ENCODE measurements around the gene NRXN3.

The NRXN3 gene

DNA sequence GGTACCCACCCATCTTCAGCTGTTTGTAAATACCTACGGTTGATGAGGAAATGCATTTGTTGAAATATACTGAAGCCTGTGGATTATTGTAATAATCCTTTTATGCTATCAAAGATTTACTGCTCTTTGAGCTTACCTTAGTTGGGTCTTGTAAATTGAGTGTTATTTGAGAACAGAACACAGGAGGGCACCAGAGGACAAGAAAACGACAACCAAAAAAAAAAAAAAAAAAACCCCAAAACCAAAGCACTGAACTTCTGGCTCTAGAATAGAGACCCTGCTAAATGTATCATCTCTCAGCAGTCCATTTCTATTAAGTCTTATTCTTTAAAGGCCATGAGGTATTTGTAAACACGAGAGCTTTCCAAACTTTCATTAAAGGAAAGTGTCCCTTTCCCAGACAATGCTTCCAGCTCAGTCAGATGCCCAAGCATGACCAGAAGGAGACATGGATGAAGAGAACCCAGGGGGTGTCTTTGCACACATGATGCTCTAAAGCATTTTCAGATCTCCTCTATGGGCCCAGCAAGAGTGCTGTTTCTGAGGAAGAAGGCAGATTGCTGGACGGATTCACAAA, 763.9 kb downstream of the NRXN3 start:
- DNase-seq (ENCODE audit: low read depth), result no peak

DNA sequence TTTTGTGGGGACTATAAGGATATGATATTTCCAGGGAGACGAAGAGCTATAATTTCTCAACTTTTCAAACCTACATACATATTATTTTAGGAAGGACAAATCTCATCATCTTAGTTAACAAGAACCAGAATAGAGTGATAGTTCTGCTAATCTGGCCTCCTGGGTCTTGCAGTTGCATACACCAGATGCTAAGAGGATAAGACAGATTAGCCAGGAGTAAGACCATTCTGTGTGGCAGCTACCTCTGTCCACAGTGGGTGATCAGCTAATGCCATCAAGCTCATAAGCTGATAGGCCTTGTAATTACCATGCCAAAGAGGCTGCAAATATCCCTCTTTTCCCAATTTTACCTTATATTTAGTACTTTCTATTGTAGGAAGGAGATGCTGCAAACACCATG, 776.8 kb downstream of the NRXN3 start:
- no peak for DNase-seq (ENCODE audit: low read depth)

DNA sequence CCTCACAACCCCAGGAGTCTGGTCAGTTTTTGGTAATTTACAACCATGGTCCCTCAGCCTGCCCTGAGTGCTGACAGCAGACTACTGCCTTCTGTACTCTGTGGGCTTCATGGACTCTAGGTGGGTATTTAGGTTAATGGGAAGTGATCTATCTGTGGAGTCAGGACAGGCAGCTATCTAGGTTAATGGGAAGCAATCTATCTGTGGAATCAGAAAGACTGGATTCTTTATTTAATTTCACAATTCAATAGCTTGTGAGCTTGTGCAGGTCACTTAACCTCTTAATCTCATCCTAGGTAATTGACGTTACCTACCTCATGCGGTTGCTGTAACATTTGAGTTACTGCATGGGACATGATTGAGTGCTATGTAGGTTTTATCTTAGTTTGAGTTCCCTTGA, 777.5 kb downstream of the NRXN3 start:
- DNase-seq (ENCODE audit: low read depth), result no peak

DNA sequence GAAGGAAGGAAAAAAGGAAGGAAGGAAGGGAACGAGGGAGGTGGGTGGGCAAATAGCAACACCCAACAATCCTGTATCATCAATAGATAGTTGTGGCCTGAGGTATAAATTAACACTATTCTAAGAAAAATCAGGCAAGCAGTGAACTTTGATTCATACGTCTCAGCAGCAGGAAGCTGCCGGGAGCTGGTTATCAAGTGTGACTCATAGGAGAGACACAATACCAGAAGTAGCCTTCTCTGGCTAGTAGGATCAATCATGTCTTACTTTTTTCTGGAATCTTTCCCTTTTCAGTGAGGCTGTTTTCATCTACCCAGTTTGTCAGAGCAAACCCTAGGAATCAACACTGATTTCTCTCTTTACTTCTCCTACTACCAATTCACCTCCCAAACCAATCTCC, 780.5 kb downstream of the NRXN3 start:
- DNase-seq (ENCODE audit: low read depth), result no peak

DNA sequence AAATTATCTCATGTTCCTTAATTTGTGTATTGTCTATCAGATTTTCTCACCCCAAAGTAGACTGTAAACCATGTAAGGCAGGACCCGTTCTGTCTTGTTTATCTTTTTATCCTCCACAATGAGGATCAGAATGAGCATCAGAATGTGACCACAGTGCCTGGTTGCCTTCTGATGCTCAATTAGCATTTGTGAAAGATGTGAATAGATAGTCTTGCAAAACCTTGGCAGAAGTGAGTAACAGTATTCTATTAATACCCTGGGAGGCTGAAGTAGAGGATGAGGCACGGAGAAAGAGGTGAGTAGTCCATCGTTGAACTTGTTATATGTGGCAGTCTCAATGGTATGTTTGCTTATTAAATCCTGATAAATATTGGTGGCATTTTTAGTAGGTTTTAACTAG, 781.4 kb downstream of the NRXN3 start:
- DNase-seq (ENCODE audit: low read depth), result no peak

DNA sequence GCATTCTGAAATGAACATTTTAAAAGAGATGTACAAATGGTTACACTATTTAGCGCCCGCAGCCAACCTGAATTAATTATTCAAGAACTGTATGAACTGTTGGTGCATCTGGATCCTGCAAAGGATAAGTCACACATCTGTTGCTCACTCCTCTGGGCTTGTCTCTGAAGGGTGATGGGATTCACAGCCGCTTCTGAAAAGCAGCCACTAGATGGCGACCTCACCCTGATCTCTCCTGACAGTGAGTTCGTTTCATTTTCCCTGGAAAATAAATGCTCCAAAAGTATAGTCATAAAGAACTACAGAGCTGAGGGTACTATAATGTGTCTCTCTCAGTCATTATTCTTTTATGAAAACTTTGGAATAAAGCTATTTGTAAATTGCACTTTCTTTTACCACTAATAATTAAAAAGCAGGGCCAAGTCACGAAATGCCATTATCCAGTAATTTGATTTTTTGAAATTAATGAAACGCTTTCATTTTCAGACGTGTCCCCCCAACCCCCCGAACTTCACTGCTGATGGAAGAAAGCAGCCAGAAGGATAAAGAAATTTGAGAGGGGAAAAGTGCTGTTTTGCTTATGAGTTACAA, 789.6 kb downstream of the NRXN3 start:
- peak; percentile 7 for DNase-seq (ENCODE audit: low read depth)

DNA sequence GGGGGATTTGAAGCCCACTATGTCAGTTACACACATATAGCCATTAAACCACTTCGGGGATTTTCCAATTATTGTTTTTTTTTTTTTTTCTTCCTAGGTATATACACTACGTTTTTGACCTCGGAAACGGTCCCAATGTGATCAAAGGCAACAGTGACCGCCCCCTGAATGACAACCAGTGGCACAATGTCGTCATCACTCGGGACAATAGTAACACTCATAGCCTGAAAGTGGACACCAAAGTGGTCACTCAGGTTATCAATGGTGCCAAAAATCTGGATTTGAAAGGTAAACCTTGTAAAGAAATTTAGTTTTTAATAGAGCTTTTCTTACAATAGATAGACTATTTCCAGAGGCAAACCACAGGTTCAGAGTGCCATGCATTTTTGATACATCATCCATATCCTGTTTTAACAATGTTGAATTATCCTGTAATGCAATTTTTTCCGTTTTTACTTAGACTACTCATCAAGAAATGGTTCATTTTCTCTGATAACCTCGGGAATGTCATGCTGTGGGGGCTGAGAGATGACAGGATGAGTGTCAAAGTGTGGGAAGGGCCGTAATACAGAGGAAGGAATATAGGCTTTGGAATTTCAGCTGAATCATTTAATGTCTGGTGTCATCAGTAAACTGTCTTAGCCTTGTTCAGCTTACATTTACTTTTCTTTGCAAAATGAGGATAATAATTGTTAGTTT, 797.1 kb downstream of the NRXN3 start:
- no peak for DNase-seq (ENCODE audit: low read depth)

DNA sequence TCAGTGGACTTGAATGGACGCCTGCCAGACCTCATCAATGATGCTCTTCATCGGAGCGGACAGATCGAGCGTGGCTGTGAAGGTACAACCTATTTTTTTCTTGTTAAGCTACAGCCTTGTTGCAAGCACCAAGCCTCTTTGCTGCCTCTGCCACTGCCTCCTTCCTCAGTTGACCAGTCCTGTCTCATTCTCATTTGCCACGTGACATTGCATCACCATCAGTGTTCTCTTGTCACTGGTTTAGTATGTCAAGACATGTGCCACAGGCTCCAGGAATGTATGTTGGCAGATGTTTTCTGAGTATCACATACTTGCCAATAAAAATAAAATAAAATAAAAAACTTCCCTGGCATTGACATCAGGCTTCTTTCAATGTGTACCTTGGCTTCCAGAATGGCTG, 798.1 kb downstream of the NRXN3 start:
- DNase-seq (ENCODE audit: low read depth), result no peak

DNA sequence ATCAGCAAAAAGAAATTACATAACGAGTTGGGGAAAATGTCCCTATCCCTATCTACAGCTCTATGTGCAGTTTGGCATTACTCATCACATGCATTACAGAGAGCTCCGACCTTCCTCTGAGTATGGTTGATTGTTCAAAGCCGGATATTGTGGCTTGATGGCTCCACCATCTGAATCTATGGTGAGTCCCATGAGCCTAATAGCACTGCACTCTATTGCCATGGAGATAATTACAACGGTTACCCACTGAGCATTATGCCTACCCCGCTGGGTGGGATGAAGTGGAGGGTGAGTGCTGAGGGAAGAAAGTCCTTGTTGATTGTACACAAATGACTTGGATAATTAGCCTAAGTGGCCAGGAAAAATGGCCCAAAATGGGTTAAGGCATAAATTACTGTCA, 800.5 kb downstream of the NRXN3 start:
- no peak for DNase-seq (ENCODE audit: low read depth)

DNA sequence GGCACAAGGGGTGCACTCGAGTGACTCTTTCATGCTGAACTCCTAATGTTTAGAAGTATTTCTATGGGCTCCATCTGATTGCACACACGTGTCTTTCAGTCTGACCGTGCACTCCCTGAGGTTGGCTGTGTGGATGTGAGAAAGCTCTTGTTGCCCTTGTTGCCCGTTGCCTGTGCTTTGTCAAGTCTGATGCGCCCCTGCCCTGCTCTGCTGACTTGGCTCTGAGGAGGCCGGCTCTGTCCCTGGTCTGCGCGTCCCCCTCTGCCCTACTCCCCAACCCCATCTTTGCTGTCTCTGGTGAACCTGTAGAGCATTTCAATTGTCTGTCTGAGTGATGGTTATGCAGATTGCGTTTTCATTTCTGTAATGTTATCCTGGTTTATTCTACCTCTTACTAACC, 802.3 kb downstream of the NRXN3 start:
- DNase-seq (ENCODE audit: low read depth), result no peak

DNA sequence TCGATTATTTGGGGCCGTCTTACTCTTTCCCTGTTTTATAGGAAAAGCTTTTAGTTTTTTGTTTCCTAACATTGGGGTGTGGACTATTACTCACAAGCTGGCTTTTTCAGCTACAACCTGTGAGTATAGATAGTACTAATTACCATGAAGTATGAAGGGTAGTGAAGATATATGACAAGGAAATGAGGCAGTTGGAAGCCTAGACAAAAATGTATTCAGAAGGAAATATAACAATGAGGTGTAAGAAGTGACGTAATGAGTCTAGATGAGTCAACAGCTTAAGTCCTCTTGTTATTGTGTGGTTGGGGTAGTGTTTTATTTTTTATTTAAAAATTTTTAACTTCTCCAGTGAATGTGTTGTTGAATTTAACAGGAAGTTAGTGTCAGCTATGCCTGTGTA, 804.5 kb downstream of the NRXN3 start:
- no peak for DNase-seq (ENCODE audit: low read depth)

DNA sequence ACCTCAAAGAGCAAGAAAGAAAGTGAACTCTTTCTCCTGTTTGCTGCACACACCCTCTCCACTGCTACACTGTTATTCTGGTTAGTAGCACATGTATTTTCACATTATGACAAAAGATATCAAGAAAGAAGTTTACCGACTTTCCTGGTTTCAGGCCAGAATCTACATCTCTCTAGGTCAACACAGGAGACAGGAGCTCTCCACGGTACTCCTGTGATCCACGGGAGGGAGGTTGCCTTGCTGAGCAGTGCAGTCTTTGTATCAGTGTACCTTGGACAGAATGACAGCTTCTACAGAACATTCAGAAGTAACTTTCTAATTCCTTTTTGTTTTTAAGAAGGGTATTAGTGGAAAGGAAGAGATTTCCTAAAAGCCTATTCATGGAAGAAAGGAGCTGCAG, 805.6 kb downstream of the NRXN3 start:
- DNase-seq (ENCODE audit: low read depth), result no peak

DNA sequence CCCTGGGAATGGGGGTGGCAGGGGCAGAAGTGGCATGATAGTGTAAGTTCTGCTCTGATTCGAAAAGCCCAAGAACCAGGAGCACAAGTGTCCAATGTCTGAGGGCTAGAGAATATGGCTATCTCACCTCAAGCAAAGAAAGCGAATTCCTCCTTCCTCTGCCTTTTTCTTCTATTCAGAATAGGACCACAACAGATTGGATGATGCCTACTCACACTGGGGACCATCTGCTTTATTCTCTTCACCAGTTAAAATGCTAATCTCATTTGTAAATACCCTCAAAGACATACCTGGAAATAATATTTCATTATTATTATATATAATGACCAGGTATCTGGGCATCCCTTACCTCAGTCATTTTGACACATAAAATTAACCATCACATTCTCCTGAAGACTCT, 808.7 kb downstream of the NRXN3 start:
- no peak for DNase-seq (ENCODE audit: low read depth)

DNA sequence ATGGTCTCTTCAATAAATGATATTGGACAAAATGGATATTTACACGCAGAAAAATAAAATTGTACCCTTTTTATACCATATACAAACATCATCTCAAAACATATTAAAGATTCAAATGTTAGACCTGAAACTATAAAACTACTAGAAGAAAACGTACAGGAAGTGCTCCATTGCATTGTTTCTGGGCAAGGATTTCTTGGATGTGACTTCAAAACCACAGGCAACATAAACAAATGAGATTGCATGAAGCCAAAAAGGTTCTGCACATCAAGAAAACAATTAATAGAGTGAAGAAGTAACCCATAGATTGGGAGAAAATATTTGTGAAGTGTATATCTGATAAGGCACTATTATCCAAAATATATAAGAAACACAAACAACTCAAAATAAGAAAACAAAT, 812.4 kb downstream of the NRXN3 start:
- no peak for DNase-seq (ENCODE audit: low read depth)

DNA sequence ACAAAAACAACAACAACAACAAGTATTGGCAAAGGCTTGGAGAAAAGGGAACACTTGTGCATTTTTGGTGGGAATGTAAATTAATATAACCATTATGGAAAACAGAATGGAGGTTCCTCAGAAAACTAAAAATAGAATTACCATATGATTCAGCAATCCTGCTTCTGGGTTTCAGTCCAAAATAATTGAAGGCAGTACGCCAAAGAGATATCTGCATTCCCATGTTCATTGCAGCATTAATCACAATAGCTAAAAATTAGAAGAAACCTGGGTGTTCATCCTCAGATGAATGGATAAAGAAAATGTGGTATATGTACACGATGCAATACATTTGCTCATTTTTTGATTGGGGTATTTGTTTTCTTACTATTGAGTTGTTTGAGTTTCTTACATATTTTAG, 813.0 kb downstream of the NRXN3 start:
- DNase-seq (ENCODE audit: low read depth), result no peak

DNA sequence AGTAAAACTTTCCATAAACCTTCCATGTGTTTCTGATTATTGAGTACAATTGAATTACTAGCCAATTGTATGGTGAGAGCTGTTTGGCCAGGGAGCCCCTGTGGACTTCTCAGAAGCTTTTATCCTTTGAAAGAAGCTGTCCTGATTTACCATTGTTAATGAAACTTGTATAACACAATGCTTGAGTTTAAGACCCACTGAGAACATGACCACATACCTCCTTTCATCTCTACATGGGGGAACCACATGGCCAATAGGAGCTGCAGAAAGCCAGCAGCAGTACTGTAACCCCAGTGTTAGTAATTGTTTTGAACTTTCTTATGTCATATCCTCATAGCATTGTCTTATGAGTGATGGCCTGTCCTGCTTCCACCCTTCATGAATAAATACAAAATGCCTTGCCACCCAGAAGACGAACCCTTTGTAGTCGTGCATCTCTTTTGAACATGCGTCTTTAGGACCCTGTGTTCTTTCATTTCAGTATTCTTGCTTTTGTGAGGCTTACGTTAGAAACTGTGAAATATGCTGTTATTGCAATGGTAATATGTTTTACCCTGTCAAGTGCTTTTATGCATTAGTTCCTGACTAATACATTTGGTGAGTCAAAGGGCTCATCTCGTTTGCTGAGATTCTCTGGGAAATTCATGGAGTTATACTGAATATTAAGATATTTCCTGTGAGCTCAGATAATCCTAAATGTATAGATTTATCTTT, 815.7 kb downstream of the NRXN3 start:
- no peak for DNase-seq (ENCODE audit: low read depth)

DNA sequence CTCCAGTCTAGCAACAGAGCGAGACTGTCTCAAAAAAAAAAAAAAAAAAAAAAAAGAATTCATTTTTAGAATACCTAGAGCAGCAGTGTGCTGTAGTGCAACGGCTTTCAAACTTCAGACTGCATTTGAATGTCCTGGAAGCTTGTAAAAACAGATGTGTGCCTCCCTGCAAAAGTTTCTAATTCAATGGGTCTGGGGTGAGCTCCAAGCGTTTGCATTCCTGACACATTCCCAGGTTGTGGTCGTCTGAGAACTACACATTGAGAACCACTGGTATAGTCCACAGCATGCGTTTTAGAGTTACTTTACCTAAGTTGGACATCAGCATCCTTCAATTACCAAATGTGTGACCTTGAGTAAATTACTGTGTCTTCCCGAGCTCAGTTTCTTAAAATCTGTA, 816.8 kb downstream of the NRXN3 start:
- no peak for DNase-seq (ENCODE audit: low read depth)

DNA sequence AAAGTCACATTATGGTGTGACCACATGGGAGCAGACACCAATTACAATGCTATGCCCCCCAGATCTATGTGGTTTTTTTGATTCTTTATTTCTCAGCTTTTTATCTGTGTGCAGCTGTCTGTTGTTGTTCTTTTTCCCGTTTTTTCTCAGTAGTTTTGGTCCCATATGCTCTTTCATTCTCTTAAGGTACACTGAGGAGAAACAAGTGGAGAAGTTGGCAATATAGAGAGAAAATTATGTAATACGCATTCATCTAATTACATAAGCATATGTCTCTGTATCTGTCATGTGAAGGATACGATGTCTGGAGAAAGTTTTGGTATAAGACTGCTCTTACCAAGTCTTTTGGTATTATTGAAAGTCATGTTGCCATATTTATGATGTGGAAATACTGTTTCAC, 819.0 kb downstream of the NRXN3 start:
- DNase-seq (ENCODE audit: low read depth), result no peak

DNA sequence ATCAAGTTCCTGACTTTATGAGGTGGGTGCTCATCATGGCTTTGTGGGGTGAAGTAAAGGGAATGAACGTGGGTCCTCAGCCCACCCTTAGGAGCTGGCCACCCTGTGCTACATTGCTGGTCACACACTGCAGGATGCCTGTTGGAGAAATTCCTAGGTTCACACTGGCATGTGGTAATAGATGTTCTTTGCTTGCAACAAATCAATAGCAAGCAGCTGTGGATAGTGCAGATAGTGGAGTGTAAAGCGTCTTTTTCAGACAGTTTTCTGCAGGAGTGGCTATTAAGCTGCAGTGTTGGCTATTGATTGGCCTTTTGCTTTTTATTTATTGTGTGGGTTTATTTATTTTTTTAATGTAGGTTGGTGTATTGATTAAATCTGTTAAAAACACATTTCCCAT, 822.7 kb downstream of the NRXN3 start:
- no peak for DNase-seq (ENCODE audit: low read depth)

DNA sequence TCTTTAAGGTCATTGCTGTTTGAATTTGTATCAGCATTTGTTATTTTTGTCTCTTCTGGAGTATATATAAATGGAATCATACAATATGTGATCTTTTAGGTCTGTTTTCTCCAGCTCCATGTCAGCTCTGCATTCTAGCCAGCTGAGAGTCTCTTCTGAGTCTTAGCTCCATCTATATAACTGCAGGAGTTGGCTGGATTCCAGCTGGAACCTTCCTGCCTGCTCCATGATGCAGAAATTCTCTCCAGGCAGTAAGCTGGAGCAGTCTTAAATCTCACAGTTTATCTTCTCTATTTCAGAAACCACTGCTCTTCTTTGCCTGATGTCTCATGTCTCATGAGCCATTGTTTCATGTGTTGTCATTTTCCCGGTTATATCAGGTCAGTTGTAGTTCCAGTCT, 827.6 kb downstream of the NRXN3 start:
- no peak for DNase-seq (ENCODE audit: low read depth)

DNA sequence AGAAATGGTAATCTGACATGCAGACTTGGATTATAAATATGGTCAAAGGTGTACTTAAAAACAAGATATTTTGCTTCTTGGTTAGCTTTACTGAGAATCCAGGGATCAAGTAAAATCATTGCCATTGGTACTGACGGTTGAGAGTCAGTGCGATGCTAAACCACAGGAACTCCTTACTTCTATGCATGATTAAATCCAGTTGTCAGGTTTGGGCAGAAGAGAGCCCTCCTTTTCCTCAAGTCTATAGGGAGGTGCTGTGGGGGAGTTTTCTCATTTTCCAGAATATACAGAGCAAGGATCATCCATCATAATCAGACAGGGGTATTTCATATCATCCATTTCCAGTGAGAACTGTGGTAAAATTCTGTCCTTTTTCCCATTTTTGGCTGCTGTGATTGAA, 839.1 kb downstream of the NRXN3 start:
- no peak for DNase-seq (ENCODE audit: low read depth)

DNA sequence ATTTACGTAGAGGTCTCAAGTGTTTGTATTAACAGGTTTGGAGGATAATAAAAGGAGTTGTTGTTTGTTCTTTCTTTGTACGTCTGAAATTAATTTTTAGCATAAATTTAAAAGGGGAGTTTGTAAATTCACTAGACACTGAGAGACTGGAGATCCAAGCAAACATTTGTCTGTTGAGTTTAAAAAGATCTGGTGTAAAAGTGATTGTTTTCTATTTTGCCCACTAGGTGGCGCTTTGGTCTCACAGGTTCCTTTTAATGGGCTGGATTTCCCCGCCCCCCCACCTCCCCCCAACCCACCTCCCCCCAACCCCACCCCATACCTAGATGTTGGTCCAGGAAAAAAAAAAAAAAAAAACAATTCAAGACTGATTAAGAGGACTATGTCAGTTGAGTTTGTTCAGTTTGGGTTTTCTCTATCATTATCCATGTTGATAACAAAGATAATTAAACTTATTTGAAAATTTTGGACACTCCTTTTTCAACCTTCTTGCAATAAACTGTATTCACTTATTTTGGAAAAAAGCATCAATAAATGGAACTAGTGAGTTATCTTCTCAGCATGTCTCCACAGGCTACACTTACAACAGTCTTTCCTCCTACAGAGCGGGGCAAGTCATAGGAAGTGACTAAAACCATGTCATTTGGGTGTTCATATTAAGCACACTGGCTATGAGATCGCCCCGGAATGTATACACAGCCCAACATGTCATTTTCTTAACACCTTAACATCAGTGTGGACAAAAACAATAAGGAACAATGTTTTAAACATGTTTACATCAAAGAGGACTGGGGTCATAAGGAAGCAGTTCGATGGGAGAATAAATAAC, 841.1 kb downstream of the NRXN3 start:
- no peak for DNase-seq (ENCODE audit: low read depth)

DNA sequence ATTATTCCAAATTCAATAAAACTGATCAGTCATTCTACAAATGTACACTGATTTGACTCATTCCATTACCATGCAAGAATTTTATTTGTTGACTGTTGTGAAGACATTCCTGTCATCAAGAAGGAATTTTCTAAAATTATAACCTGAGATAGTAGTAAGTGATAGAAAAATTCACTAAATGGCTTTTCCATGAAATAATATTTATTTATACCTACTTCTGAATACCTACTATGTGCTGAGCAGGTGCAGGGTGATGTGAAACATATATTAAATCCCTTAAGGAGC, 841.7 kb downstream of the NRXN3 start:
- no peak for DNase-seq (ENCODE audit: low read depth)
